Measurements from ENCODE around the gene KDELR1.

KDELR1 gene

GRCh38 chr19:48391100-48392005 lies at the start of gene KDELR1:
TSS of gene KDELR1 (minus strand) at chr19:48391551. CDS start at chr19:48391358, 193 bp downstream.
- peak within 1 kb of the TSS; percentile 96 for H3K4me3 ChIP-seq (ENCODE audit: low read length)
- TF ChIP-seq CTCF (IDR thresholded peaks at IDR 0.05; ENCODE audit: insufficient read depth, low read depth, low read length, missing control alignments): peak; percentile 84
- peak; percentile 73 for DNase-seq (ENCODE audit: low read depth)

GRCh38 chr19:48436586-48436985 lies 45.2 kb upstream of the KDELR1 start:
- no peak for DNase-seq (ENCODE audit: low read depth)
- H3K4me3 ChIP-seq (ENCODE audit: low read length): no peak overlapping the region
- TF ChIP-seq CTCF (IDR thresholded peaks at IDR 0.05; ENCODE audit: insufficient read depth, low read depth, low read length, missing control alignments): no peak

- no peak for DNase-seq (ENCODE audit: low read depth)
- TF ChIP-seq CTCF (IDR thresholded peaks at IDR 0.05; ENCODE audit: insufficient read depth, low read depth, low read length, missing control alignments): no peak
- H3K4me3 ChIP-seq (ENCODE audit: low read length): no peak overlapping the region
These were observed 42.0 kb upstream of the KDELR1 start for GRCh38 chr19:48433337-48433736.

- no peak for DNase-seq (ENCODE audit: low read depth)
- H3K4me3 ChIP-seq (ENCODE audit: low read length): no peak overlapping the region
- TF ChIP-seq CTCF (IDR thresholded peaks at IDR 0.05; ENCODE audit: insufficient read depth, low read depth, low read length, missing control alignments): no peak
These were observed 37.3 kb upstream of the KDELR1 start for GRCh38 chr19:48428670-48429069.

- peak; percentile 35 for DNase-seq (ENCODE audit: low read depth)
- H3K4me3 ChIP-seq (ENCODE audit: low read length): no peak overlapping the region
- TF ChIP-seq CTCF (IDR thresholded peaks at IDR 0.05; ENCODE audit: insufficient read depth, low read depth, low read length, missing control alignments): no peak
These were observed 33.4 kb upstream of the KDELR1 start for GRCh38 chr19:48424694-48425219.

GRCh38 chr19:48421548-48421947 lies 30.2 kb upstream of the KDELR1 start:
- TF ChIP-seq CTCF (IDR thresholded peaks at IDR 0.05; ENCODE audit: insufficient read depth, low read depth, low read length, missing control alignments): no peak
- no peak for DNase-seq (ENCODE audit: low read depth)
- no peak overlapping the region for H3K4me3 ChIP-seq (ENCODE audit: low read length)

Data from epithelial cell of esophagus (primary cell).